Measurements from ENCODE around the gene MLLT11.

Gene MLLT11

GRCh38 chr1:151055581-151055980, 4.6 kb upstream of the MLLT11 start:
- H3K4me3 ChIP-seq (ENCODE audit: low read depth, low read length): no peak overlapping the region
- in situ Hi-C loops (cut with HindIII; ENCODE audit: low sequenced_read_pairs): no loop called here
- no peak for TF ChIP-seq CTCF (IDR thresholded peaks at IDR 0.05; ENCODE audit: low read depth, low read length)
- no peak for DNase-seq (ENCODE audit: low read depth, low spot score)

- no peak overlapping the region for H3K4me3 ChIP-seq (ENCODE audit: low read depth, low read length)
- TF ChIP-seq CTCF (IDR thresholded peaks at IDR 0.05; ENCODE audit: low read depth, low read length): no peak
Measured at GRCh38 chr1:151056149-151056548, 4.0 kb upstream of the MLLT11 start.

GRCh38 chr1:151058692-151059091, 1.5 kb upstream of the MLLT11 start:
- peak overlapping the region; percentile 86 for H3K4me3 ChIP-seq (ENCODE audit: low read depth, low read length)
- in situ Hi-C loops (cut with HindIII; ENCODE audit: low sequenced_read_pairs): no loop called here
- no peak for TF ChIP-seq CTCF (IDR thresholded peaks at IDR 0.05; ENCODE audit: low read depth, low read length)
- no peak for DNase-seq (ENCODE audit: low read depth, low spot score)

More at GRCh38 chr1:151056149-151056548, 4.0 kb upstream of the MLLT11 start:
- in situ Hi-C loops (cut with HindIII; ENCODE audit: low sequenced_read_pairs): no loop called here
- no peak for DNase-seq (ENCODE audit: low read depth, low spot score)

GRCh38 chr1:151059109-151060006, 839 bp upstream of the MLLT11 start, which contains the start of gene CDC42SE1:
CDC42SE1 (minus strand) TSS chr1:151059622; CDS start chr1:151055730, 3,892 bp downstream.
- in situ Hi-C loops (cut with HindIII; ENCODE audit: low sequenced_read_pairs): no loop called here
- peak within 1 kb of the TSS; percentile 86 for H3K4me3 ChIP-seq (ENCODE audit: low read depth, low read length)
- peak; percentile 83 for DNase-seq (ENCODE audit: low read depth, low spot score)
- peak; percentile 82 for TF ChIP-seq CTCF (IDR thresholded peaks at IDR 0.05; ENCODE audit: low read depth, low read length)

- in situ Hi-C loops (cut with HindIII; ENCODE audit: low sequenced_read_pairs): no loop called here
- peak; percentile 42 for DNase-seq (ENCODE audit: low read depth, low spot score)
- peak overlapping the region; percentile 86 for H3K4me3 ChIP-seq (ENCODE audit: low read depth, low read length)
- TF ChIP-seq CTCF (IDR thresholded peaks at IDR 0.05; ENCODE audit: low read depth, low read length): no peak
Measured at GRCh38 chr1:151060657-151061421, 642 bp downstream of the MLLT11 start.

GRCh38 chr1:151061704-151062103, 1.5 kb downstream of the MLLT11 start:
- in situ Hi-C loops (cut with HindIII; ENCODE audit: low sequenced_read_pairs): no loop called here
- DNase-seq (ENCODE audit: low read depth, low spot score): no peak
- peak overlapping the region; percentile 86 for H3K4me3 ChIP-seq (ENCODE audit: low read depth, low read length)
- no peak for TF ChIP-seq CTCF (IDR thresholded peaks at IDR 0.05; ENCODE audit: low read depth, low read length)
